Measurements from ENCODE around the gene AVPR2.
A peak's percentile ranks its signal among the peaks of the same experiment; 100 is the strongest.

Gene AVPR2

DNA sequence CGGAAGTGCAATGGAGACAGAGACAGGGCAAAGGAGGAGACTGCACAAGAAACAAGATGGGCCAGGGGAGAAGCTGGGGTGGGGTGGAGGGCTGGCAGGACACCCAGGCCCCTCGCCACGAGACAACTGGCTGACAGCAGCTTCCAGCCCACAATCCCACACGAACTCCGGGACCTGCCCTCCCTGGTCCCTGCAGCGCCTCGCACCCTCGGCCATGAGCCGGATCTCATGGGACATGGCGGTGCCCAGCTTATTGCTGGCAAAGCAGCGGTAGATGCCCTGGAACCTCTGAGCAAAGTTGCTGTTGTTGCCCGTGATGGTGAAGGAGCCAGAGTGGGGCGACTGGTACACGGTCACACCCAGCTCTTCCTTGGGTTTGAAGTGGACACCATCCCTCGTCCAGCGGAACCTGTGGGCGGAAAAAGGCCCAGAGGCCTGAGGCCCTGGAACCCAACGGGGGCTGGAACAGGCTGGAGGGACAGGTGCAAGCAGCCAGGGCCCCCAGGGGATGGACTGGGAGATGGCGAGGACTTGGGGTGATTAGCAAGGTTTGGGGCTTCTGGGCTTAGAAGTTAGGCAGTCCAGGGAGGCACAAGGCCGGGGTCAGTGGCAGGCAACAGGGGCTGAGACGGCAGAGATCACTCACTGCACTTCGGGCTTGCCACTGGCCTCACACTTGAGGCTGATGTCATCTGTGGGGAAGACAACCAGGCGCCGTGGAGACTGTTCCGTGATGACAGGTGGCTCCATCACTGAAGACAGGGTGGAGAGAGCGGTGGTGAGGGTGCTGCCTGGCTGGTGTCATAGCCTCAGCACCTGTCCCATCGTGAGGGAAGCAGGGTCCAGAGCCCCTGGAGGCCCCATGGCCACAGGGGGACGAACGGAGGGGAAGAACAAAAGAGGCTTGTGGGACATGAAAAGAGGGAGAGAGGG is 32.3 kb upstream of the AVPR2 start:
- DNase-seq: no peak

DNA sequence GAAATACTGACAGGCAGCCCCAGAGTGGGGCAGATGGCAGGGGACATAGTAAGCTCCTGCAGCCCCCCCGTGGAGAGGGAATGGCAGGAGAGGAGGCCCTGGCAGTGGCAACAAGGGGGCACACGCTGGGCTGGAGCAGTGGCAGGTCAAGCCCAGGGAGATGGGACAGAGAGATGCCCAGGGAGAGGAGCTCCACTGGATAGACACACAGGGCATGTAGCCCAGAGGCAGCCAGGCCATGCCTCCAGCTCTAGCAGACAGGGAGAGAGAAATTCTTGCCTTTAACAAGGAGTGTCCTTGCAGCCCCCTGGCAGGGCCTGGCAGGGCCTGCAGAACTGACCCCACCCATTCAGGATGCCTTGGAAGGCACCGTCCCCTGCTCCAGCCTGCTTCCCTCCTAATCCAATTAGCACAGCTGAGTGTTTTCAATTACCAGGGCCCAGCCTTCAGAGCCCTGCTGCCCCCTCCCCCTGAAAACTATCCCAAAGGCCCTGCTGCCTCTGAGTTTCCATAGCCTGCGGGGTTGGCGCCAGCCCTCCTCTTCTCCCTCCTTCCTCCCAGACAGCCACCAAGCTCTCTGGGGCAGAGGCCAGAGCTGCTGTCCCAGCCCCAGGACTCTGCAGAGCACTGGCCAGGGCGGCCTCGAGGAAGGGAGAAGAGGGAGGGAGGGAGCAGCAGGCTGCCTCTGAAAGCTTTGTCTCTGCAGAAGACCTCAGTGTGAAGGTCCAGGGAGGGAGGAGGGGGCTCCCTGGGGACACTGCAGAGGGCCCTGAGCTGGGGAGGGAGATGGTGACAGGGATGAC is 31.0 kb upstream of the AVPR2 start:
- no peak for DNase-seq

DNA sequence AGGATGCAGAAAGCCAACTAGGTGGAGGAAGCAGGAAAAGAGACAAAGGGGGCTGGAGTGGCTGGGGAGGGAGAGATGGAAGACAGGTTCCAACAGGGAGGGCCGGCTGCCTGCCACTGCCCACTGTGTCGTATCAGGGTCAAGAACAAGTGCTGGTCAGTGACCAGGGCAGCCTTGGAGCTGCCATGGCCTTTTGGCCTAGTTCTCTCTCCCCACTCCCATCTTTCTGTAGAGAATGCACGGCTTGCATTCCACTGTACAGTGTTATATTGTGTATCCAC is 30.4 kb upstream of the AVPR2 start:
- DNase-seq: no peak

DNA sequence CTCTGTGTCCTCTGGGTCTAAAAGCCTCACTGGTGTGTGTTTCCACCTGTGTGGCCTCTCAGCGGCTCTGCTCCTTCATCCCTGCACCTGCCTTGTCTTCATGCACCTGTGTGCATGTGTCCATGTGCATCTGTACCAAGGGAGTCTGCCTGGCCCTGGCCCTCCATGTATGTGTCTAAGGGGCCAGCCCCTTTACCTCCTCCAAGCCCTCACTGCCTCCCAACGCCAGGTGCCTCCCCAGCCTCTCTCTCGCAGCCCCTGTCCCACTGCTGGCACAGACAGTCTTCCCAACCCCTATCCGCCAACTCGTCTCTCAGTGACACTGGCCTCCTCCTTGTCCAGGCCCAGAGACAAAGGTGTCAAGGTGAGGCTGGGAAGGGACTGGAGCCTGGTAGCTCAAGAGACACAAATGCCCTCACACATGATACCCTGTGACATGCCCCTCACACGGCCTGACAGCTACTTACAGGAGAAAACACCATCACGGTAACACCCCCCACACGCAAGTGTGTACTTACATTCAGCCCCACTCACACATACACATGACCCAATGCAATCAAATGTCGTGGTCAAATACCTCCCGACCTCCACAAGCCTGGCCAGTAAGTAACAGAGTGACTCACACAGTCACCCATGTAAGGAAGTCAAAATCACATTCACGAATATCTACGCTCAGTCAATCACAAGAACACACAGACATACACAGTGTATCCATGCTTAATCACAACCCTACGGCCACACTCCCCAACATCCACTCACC is 29.9 kb upstream of the AVPR2 start:
- no peak for DNase-seq

DNA sequence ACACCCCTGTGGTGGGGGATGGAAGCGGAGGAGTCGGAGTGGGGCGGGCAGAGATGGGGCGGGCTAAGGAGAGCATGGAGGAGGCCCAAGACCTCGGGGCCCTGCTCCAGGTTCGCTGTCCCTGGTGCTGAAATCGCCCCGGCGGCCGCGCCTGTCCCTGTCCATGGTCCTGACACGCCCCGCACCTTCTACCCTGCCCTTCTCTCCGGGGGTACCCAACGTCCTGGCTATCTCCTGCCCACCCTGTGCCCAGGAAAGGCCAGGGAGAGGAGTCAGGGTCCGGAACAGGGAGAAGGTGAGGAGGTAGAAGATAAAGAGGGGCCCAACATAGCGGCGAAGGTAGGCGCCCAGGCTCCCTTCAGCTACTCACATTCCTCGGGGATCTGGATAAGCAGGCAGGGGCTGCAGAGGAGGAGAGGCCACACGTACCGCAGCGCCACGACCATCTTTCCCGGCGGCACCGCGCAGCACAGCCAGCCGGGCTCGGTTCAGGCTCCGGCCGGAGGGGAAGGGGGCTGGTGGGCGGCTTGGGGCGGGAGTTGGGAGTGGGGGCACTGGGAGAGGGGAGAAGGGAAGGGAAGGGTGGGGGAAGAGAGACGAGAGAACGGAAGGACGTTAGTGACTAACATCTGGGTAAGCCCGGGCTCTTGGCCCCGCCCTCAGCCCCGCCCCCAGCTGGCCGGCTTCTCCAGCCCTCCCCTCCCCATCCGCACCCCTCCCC is 28.9 kb upstream of the AVPR2 start:
- no peak for DNase-seq

DNA sequence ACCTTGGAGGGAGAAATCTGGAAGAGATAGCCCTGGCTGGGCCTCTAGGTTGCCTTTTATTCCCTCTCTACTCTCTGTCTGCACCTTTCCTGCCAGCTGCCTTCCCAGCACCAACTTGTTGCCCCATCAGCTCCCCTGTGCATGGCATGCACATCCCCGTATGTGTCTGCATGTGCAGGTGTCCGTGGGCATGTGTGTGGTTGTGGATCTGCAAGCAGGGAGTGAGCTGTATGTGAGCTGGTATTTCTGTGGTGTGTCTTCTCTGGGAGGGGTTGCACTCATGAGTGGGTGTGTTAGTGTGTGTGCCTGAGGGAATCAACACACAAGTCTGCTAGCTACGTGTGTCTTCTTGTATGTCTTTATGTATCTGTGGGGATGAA is 28.4 kb upstream of the AVPR2 start:
- DNase-seq: no peak

DNA sequence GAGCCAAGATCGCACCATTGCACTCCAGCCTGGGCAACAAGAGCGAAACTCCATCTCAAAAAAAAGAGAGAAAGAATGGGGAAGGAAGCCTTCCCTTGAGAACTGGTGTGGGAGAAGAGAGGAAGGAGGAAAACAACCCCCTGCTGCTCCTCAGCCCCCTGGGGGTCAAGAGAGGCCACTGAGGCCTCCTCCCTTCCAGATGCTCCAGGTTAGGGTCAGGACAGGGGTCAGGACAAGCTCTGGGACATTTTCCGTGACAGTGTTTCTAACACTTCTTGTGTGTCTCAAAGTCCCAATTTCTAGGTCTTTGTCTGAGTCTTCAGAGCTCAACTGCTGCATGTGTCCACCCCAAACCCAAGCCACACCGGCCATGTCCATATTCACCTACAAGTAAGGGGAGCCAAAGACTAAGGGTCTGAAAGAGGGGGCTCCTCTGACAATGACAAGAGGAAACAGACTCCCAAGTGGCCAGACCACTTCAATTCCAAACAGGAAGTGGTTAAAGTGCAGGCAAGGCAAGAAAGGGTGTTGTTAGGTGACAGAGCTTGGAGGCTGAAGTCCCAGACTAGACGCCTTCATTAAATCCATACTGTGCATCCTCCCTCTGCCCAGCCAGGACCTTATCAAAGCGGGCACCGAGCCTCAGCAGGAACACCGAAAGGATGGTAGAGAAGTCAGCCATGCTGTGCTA is 26.8 kb upstream of the AVPR2 start:
- no peak for DNase-seq

DNA sequence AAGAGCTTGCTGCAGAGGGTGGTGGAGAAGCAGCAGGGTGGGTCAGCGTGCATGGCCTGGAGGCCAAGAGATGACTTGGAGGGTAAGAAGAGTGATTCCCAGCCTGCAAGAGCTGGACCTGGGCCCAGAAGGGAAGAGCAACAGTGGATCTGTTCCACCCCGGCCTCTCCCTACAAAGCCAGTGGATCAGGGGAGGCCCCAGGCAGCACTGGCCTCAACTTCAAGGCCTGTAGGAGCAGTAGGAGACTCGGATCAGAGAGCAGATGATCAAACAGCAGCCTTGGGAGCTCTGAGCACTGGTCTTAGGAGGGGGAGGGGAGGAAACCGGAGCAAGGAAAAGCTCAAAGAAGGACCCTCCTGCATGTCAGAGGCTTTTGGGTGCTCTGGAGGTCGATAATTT is 26.1 kb upstream of the AVPR2 start:
- DNase-seq: no peak

DNA sequence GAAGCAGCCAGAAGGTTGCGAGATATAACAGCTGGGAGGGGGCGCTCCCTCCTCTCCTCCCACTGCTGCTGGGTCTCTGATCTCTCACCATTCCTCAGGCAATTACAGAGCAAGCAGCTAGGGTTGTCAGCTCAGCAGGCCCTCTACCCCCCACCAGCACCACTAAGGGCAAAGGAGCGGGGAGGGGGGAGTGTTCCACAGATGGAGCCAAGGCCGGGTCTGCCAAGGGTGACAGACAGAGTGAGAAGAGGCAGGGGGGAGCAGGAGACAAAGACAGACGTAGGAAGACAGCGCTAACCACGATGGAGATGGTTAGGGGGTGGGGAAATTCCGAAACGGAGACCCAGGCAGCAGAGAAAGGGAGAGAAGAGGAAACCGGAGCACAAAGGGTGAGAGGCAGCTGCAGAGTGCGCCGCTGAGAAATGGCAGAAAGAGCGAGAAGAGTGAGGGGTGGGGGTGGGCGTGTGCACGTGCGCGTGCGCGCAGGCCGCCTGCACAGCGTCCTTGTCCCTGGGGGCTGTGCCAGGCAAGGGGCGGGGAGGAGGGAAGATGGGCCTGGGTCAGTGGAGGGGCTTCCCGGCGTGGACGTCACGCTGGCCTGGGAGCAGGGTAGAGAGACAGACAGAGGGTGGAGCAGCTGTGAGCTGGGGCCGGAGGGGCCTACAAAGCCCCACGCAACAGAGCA is 25.4 kb upstream of the AVPR2 start:
- DNase-seq: no peak

DNA sequence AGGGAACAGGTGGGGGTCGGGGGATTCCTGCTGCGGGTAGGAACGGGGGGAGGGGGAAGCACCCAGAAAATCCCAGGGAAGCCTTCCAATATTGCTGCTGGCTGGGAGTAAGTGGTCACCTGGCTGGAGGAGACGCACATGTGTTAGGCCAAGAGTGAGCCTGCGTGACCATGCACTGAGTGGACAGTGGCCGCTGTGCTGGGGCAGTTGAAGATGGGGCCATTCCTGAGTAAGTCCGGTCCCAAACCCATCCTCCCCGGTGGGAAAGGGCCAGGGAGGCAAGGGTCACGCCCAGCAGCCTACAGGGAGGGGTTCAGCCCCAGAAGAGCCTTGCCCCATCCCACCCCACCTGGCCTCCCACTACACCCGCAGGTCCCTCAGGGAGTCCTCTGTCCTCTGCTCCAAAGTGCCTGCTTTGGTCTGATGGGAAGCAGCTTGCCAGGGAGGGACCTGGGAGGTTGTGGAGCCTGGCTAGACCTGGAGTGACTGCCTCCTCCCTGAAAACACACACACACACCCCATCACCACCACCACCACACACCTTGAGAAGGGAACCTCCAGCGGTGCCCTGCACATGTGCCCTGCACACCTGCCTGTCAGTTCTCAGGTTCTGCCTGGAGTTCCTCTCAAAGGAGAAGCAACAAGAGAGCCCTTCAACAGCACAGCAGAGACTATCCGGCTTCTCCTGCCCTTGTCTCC is 24.6 kb upstream of the AVPR2 start:
- DNase-seq: no peak

DNA sequence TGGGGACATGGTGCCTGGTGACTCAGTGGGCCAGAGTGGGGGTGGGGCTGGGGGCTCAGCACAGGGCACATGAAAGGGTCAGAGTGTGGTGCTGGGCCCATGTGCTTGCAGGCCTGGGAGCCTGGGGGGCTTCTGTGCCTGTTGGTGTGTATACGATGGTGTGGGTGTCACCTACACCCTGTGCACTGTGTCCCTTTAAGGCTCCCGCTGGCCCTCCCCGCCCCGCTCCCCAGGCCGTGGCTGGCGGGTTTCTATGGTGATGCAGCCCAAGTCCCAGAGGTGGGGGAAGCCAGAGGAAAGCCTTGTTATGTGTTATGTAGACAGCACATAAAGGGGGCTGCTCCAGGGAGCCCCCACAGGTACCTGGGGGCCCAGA is 24.0 kb upstream of the AVPR2 start:
- no peak for DNase-seq

DNA sequence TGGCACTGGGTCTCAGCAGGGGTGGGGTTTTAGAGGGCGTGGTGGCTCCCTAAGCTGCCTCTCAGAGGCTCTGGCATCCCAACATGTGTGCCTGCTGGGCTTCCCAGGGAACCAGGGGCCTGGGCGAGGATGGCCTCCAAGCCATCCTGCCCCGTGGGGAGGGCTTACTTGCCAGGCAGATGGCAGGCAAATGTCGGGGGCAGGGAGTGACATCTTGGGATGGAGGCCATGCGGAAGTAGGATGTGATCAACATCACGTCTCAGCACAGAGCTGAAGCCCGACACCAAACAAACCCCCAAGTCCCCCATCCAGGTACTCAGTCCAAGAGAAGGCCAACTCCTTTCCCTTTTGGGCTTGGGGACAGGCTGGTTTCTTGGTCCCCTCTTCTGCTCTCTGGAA is 23.2 kb upstream of the AVPR2 start:
- DNase-seq: no peak

DNA sequence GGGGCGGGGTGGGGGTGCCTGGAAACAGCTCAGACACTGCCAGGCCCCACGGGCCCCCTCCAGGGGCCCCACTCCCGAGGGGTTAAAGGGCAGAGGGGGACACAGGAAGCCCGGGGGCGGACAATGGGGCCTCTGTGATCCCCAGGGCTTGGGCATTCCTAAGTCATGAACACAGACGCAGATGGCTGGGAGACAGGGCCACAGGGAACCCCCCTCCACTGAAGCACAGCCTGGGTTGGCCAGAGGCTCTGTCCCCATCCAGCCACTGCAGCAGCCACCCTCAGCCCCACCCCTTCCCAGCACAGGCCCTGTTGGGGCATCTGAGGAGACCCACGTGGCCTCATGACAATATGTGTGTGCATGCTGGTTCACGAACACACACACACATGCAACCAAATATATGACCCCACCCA is 22.4 kb upstream of the AVPR2 start:
- peak; percentile 9 for DNase-seq

DNA sequence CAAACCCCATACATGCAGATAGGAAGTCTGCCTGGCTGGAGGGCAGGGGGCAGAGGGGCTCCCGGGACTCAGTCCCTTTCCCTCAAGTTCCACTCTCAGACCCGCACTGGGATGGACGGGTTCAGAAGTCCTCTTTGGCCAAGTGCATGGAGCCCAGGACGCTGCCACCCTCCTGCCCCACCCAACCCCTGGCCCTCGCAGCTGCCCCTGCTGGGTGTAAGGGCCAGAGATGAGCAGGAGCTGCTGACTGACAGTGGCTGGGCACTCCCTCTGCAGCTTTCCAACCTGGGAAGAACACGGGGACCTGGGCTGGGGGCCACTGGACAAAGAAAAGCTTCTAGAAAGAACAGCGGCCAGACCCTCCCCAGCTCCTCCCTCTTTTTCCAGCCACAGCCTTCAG is 21.9 kb upstream of the AVPR2 start:
- no peak for DNase-seq

DNA sequence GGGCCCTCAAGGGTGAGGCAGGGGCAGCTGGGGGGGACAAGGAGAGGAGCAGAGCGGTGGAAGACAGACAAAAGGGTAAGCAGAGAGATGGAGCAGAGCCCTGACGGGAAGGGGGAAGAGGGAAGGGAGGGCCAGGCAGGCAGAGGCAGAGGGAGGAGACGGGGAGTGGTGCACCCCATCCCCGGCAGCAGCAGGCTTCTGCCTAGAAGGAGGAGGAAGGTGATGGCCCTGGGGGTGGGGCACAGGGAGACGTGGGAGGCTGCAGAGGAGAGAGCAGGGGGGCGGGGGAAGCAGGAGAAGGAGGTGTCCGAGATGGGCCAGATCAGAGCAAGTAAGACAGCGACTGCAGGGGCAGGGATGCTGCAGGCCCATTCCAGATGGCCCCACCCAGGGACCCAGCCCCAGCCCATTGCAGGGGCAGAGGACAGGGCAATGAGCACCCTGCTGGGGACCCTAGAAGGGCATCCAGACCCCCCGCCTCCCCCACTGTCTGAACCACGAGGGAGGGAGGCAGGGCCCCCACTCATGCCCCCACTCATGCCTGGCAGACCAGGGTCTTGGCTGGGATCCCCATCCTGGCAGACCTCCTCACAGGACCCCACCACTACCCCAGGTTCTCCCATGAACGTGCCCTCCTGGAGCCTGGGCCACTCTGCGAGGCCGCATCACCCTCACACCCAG is 21.2 kb upstream of the AVPR2 start:
- DNase-seq: no peak

DNA sequence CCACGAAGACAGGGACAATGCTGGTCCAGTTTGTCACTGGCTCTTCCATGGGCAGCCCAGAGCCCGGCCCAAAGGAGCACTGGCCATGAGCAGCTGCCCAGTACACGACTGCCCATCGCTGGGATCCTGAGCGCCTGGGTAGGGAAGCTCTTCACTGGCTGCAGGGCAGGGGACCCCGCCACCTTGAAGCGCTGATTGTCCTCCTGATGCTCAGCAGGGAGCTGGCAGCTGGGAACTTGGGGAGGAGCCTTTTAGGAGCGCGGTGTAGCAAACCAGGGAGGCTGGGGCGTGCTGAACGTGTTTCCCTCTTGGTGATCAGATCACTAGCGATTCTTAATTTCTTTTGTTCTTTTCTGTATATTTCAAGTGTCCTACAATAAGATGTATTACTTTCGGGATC is 20.3 kb upstream of the AVPR2 start:
- DNase-seq: no peak

DNA sequence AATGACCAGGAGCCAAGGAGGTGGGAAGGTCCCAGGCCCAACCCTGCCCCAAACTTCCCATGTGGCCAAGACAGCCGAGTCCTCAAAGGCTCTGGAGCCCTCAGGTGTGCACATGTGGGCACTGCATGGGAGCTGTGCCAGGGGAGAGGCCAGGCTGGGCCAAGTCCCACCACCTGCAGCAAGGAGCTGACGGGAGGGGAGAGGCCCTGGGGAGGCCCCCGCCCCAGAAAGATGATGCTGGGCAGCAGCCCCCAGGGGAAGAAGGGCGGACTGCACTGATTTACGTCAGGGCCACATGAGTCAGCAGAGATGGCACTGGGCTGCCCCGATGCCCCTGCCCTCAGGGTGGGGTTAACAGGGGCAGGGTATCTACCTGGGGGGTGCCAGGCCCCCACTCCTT is 19.9 kb upstream of the AVPR2 start:
- no peak for DNase-seq

DNA sequence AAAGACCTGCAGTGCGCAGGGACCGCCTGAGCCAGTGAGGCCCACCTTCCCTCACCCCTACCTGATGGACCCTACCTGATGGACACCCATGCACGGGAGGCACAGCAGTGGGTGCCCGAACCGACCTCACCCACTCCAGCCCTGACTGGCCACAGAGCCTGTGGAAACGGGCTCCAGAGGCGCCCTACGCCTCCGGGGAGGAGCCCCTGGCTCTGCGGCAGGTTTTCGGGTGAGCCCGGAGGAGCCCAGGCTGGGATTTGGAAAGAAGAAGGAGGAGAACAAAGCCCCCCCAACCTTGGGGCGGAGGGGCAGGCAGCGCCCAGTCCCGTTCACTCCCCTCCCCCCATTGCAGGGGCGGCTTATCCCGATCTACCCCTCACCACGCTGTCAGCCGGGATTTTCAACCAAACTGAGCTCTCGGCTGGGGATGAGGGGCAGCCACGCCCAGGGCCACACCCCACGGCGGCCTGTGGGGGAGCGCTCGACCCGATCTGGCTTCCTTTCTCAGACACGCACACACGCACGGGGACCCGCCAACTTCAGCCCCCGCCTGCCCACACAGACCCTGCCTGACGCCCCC is 19.2 kb upstream of the AVPR2 start:
- no peak for DNase-seq

DNA sequence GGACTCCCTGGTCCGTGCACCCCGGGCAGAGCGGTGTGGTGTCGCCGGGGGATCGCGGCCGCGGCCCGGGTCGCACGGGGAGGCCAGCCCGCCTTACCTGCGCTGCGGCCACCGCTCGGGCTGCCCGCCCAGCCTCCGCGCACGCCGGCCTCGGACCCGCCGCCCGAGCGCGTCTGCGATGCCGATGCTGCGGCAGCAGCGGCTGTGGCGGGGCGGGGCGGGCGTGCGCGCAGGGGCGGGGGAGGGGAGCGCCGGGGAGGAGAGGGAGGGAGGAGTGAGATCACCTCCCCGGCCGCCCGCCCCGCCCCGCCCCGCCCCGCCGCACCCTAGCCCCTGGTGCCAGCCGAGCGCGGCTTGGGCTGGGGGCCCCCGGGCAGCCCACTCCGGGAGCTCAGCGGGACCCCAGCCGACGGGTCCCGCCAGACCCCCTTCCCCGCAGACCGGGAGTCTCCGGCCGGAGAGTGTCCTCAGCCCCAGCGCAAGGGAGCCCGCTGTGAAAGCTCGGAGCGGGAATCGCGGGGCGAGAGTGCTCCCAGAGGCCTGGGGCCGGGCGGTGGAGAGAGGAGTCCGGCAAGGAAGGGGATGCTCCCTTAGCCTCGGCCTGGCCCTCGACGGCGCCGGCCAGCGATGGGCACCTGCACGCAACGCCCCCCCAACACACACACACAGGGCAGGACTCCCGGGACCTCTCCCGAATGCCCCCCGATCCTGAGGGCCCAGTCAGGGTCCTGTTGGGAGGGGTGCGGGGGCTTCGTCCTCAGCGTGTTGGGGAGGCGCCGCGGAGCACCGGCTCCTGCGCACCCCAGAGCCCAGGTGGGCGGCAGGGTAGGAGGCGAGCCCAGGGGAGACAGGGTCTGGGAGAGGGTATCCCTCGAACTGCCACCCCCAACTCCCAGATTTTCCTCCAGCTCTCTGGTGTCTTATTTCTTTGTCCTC is 18.2 kb upstream of the AVPR2 start, which contains the start of gene L1CAM:
Gene L1CAM, minus strand, starts transcription at position 206 of the 936 bp plus-strand sequence. CDS start 10,337 bp downstream, outside the sequence.
- DNase-seq: no peak
